Stimulated activated CD4-positive, alpha-beta T cell treated with anti-CD3 and anti-CD28 coated beads, Interleukin-12 subunit alpha, Interleukin-12 subunit beta, amount 100 ng/mL, for 24 hours (primary cell): ENCODE results near the gene UBE2QL1.

ENCODE experiments used
- DNase-seq, 2 experiments: peaks; one replicate each; pipeline ENCODE4 v3.0.0-alpha.2; 2020; ENCODE audit warnings: low read depth in 2 of 2

The UBE2QL1 gene

GRCh38 chr5:6427694-6428093 lies 21.0 kb upstream of the UBE2QL1 start:
- DNase-seq = no peak

DNA sequence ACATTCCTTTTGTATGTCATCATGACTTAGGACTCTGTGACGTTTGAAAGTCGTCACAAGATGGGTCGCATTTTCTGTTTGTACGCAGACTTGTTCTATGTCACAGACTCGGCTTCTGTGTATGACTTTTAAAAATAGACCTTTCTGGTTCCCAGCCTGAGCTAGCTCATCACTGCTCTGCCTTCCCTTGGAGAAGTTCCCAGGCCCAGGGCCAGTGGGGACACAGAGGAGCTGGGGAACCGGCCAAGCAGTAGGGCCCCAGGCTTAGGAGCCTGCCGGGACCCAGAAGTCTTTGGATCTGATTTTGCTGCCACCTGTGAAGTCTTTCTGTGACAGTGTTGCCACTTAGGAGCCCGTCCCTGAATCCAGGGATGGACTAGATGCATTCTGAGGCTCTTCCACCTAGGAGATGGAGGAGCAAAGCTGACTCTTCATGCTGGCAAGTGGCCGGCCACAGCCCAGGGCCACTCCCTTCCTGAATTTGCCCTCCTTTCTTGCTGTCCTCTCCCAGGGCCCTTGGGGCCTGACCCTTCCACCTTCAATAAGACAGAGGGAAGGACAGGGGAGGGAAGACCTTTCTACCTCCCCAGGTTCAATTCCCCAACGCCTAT lies 18.1 kb upstream of the UBE2QL1 start:
- DNase-seq = no peak

DNA sequence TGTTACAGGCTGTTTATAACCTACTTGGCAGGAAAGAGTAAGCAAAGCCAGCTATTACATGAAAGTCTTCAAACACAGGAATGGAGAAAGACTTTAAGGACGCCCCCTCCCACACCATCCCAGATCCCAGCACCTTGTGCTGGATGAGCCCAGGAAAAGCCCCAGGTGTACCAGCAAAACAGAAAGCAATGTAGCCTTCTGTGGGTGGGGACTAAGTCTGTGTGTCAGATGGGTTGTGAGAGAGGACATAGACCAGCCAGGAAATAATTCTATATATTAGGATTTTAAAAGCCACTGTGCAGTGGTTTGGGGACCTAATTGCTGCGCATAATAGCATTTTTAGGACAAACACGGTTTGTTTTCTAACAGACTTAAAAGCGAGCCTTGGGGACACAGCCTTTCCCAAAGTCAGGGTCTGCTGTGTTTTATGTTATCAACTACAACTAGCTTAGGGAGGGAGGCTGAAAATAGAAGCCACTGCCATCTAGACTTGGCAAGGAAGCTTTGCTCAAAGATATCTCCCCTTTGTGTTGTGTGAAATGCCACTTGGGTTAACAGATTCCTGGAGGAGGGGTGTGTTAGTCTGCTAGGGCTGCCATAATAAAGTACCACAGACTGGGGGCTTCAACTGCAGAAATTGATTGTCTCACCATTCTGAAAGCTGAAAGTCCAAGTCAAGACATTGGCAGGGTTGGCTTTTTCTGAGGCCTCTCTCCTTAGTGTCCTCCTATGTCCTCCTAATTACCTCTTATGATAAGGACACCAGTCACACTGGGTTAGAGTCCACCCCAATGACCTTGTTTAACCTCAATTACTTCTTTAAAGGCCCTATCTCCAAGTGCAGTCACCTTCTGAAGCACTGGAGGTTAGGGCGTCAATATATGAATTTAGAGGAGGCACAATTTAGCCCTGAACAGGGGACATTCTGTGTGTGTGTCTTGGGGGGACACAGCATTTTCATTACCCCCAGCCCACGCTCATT lies 17.2 kb upstream of the UBE2QL1 start:
- no peak for DNase-seq

GRCh38 chr5:6432206-6432605 lies 16.5 kb upstream of the UBE2QL1 start:
- DNase-seq = no peak

- DNase-seq = no peak
Measured at GRCh38 chr5:6434731-6435130, 13.9 kb upstream of the UBE2QL1 start.

DNA sequence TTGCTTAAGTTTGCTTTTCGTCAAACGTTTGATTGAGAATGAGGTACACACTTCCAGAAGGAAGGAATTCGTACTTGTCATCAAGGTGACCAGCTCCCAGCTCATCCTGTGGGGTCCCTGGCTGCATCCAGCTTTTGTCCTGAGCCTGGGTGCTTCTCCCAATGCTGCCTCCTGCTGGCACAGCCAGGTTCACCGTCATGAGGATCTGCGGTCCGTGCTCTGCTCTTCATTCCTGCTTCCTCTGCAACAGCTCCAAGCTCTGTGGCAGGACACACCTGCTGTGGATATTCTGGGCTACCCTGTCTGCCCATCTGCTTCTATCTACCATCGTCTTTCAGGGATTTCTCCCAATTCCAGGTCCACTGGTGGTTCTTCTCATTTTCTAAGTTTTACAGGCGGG lies 13.3 kb upstream of the UBE2QL1 start:
- no peak for DNase-seq

DNA sequence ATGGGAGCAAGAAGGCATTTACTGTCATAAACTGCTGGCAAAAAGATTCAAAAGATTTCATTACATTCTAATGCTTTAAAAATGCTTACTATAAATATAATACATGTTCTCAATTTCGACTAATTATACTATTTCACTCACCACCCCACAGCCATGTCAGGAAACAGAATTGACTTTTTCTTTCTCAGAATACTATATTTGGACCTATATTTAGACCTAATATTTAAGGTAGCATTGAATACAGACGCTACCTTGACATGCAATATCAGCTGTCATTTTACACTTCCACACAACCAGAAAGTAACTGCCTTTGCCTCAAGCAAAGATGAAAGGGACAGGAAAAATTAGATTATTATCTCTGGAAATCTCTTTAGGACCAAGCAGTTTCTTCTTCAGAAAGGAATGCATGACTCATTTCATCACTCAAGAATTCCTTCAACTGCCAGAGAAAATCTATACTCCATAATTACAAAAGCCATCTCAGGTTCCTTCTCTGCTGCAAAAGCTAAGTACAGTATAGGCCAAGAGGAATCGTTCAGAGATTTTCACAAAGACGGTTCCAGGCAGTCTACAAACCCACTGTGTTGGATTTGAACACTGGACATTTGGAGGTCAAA lies 11.8 kb upstream of the UBE2QL1 start:
- no peak for DNase-seq

DNA sequence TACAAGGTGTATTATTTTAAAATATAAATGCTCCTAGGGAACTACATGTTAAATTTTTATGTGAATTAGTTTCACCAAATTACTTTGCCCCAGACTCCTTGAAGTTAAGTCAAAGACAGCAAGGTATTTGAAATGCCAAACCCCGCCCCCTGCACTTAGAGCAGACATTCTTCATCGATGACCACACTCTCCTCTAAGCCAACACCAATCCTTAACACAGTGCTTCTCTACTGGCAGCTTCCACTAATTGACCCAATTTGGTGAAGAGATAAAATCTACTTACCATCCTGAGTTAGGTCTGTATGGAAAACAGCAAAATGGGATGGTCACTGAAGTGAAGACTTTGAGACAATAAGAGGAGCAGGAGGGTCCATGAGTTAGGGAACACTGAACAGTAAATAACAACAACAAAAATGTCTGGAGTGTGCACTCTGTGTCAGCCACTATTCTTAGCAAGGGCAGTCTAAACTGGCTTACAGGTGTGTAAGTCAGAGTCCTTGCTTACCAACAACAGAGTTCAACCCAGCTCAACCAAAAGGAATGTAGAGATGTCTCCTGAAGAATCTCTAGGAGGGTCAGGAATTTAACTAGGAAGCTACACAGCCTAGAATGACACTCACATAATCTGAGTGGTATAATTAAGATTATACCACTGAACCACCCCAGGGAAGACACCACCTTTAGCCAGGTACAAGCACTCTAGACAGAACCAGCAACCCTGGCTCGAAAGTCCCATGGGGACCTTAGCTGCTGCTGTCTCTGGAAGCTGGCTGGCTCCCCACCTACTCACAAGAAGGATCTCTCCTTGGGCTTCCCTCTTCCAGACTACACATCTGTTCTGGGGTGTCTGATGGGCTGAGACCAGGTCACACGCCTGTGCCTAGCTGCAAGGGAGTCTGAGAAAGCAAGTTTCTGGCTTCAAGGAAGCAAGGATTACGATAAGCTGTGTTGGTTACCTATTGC lies 8.8 kb upstream of the UBE2QL1 start:
- no peak for DNase-seq

- no peak for DNase-seq
Measured at GRCh38 chr5:6442333-6442732, 6.3 kb upstream of the UBE2QL1 start.

DNA sequence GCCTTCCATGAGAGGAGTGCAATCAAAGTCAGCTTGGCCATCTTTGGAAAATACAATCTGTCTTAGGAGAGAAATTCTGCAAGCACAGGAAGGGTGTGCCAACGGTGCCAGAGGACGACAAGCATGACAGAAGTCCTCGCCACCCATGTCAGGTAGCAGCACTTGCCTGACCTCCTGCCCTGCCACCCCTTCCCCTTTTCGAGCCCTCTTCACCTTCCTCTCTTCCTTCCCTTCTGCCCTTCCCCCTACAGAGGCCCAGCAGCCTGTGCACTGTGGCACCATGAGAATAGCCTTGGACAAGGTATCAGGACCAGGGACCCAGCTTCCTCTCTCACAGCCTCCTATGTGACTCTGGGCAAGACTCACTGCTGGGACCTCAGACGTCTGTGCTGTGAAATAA lies 5.3 kb upstream of the UBE2QL1 start:
- DNase-seq = no peak

- DNase-seq = no peak
Measured at GRCh38 chr5:6446042-6446441, 2.6 kb upstream of the UBE2QL1 start.

GRCh38 chr5:6446626-6447309 lies 1.9 kb upstream of the UBE2QL1 start:
- no peak for DNase-seq

DNA sequence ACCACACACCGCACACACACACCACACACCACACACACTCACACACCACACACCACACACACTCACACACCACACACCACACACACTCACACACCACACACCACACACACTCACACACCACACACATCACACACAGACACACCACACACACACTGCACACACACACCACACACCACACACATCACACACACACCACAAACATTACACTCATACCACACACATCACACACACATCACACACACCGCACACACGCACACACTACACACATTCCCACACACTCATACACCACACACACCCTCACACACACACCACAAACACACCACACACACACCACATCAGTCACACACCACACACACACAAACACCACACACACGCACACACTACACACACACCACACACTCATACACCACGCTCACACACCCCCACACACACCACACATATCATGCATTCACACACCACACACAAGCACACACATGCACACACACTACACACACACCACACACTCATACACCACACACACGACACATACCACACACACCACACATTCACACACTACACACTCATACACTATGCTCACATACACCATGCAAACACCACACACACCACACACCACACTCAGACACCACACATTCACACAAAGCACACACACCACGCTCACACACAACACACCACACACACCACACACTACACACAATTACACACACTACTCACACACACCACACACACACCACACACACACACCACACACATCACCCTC lies 1.1 kb upstream of the UBE2QL1 start:
- no peak for DNase-seq

GRCh38 chr5:6448141-6448491 lies 543 bp upstream of the UBE2QL1 start:
- no peak for DNase-seq

DNA sequence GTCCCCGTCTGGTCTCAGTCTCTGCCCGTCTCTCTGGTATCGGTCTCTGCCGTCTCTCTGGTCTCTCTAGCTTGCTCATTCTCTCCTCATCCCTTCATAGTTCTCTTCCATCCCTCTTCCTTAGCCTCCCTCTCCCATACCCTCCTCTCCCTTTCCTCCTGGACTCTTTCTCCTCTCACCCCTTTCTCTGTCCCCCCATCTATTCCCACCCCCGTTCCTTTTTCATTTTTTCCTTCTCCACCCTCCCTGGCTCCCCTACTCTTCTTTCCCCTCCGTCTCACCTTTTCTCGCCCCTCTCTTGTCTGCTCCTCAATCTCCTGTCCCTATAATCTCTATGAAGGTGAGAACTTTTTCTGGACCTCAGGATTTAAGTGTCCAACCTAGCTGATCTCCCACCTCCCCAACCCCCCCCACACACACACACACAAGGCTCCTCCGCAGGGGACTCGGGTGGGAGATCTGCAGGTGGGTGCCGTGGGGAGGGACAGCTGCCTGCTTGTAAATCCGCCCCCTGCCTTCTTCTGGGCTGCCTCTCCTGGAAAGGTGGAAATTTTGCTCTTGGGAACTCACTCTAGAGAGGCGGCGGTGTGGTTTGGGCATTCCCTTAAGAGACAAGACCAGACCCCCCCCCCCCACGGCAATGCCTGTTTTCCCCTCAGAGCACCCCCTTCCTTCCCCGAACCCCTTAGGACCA lies 953 bp downstream of the UBE2QL1 start:
- DNase-seq = no peak

GRCh38 chr5:6450319-6450833 lies 1.7 kb downstream of the UBE2QL1 start:
- no peak for DNase-seq

DNA sequence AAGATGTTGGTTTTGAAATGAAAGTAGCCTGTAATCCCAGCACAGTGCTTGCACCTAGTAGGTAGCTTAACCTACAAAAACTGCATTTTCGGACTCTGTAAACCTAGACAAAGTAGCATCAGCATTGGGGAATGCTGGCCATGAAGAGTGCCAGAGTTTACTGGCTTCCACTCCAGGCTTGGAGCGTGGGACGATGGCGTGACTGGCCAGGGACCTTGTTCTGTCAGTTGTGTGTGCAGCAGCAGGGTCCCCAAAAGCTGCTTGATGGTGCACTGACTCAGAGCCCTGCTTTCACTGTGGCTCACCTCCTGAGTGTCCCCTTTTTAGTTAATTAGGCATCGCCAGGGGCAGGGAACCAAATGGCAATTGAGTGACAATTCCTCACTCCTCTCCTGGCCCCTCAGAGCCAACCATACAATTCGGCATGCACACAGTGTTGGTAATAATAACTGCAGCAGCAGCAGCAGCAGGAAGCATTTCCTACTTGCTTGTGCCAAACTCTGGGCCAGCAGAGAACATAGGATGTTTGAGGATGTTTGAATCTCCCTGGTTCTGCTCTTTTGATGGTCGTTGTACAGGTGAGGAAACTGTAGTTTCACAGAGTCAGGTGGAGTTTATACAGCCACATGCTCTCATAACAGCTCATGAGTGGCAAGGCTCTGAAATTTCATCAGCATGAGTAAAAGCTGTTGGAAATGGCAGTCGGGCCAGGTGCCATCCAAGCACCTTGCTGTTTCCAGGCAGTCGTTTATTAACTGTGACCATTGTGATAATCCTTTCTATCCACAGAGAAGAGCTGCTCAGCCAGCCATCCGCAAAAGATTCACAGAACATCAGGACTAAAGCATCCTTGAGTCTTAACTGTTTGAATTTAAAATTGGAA lies 4.2 kb downstream of the UBE2QL1 start:
- DNase-seq = no peak

DNA sequence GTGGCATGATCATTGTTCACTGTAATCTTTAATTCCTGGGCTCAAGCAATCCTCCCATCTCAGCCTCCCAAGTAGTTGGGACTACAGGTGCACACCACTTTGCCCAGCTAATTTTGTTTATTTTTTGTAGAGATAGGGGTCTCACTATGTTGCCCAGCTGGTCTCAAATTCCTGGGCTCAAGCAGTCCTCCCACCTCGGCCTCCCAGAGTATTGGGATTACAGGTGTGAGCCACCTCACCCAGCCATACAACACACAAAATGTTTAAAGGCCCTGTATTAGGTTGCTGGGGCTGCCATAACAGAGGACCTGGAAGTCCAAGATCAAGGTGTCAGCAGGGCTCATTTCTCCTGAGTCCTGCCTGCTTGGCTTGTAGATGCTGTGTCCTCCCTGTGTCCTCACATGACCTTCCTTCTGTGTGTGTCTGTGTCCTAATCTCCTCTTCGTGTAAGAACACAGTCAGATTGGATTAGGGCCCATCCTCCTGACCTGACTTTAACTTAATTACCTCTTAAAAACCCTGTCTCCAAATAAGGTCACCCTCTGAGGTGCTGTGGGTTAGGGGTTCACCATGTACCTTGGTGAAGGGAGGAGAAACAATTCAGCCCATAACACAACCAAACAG lies 5.4 kb downstream of the UBE2QL1 start:
- DNase-seq = no peak
